Measurements from ENCODE around the gene ABCD1. TPM values are rescaled to one million over a fixed set of nuclear protein-coding genes. Genes with fewer than 3 reads are reported as not detected.

ABCD1 gene
- total RNA-seq, 1 donor from 2014 or later: 19.7 TPM

GRCh38 chrX:153709726-153710674 is 14.7 kb upstream of the ABCD1 start:
- Mint-ChIP-seq H3K9me3 (ENCODE audit: unreplicated experiment) (no peaks in the 10 kb centered on the region), H3K36me3 (ENCODE audit: unreplicated experiment) (peaks cover 8% of the 10 kb centered on the region), H3K27ac (ENCODE audit: unreplicated experiment) (no peak overlapping the region), H3K27me3 (ENCODE audit: unreplicated experiment) (no peaks in the 10 kb centered on the region), H3K4me3 (ENCODE audit: unreplicated experiment) (no peak overlapping the region), H3K4me1 (ENCODE audit: unreplicated experiment) (peaks cover 7% of the 10 kb centered on the region)
- TF ChIP-seq CTCF (IDR thresholded peaks at IDR 0.05): no peak
- no peak for DNase-seq (ENCODE audit: extremely low spot score, unreplicated experiment)

- Mint-ChIP-seq H3K27me3 (ENCODE audit: unreplicated experiment) (no peaks in the 10 kb centered on the region), H3K36me3 (ENCODE audit: unreplicated experiment) (peaks cover 19% of the 10 kb centered on the region), H3K27ac (ENCODE audit: unreplicated experiment) (no peak overlapping the region), H3K9me3 (ENCODE audit: unreplicated experiment) (no peaks in the 10 kb centered on the region), H3K4me1 (ENCODE audit: unreplicated experiment) (no peaks in the 10 kb centered on the region), H3K4me3 (ENCODE audit: unreplicated experiment) (no peak overlapping the region)
- no peak for DNase-seq (ENCODE audit: extremely low spot score, unreplicated experiment)
- TF ChIP-seq CTCF (IDR thresholded peaks at IDR 0.05): no peak
These were observed 10.4 kb upstream of the ABCD1 start for GRCh38 chrX:153714256-153714655.

- no peak for DNase-seq (ENCODE audit: extremely low spot score, unreplicated experiment)
- TF ChIP-seq CTCF (IDR thresholded peaks at IDR 0.05): no peak
- H3K4me1 Mint-ChIP-seq (ENCODE audit: unreplicated experiment): peaks cover 6% of the 10 kb centered on the region
- H3K27me3 Mint-ChIP-seq (ENCODE audit: unreplicated experiment): no peaks in the 10 kb centered on the region
- peaks cover 23% of the 10 kb centered on the region for H3K36me3 Mint-ChIP-seq (ENCODE audit: unreplicated experiment)
- H3K27ac Mint-ChIP-seq (ENCODE audit: unreplicated experiment): no peak overlapping the region
- H3K9me3 Mint-ChIP-seq (ENCODE audit: unreplicated experiment): peaks cover 5% of the 10 kb centered on the region
- no peak overlapping the region for H3K4me3 Mint-ChIP-seq (ENCODE audit: unreplicated experiment)
These were observed 7.2 kb upstream of the ABCD1 start for GRCh38 chrX:153717445-153717844.

GRCh38 chrX:153719238-153719637 is 5.4 kb upstream of the ABCD1 start:
- no peak for DNase-seq (ENCODE audit: extremely low spot score, unreplicated experiment)
- no peak for TF ChIP-seq CTCF (IDR thresholded peaks at IDR 0.05)
- Mint-ChIP-seq H3K36me3 (ENCODE audit: unreplicated experiment) (peaks cover 21% of the 10 kb centered on the region), H3K4me3 (ENCODE audit: unreplicated experiment) (no peak overlapping the region), H3K9me3 (ENCODE audit: unreplicated experiment) (peaks cover 5% of the 10 kb centered on the region), H3K4me1 (ENCODE audit: unreplicated experiment) (peaks cover 12% of the 10 kb centered on the region), H3K27me3 (ENCODE audit: unreplicated experiment) (no peaks in the 10 kb centered on the region), H3K27ac (ENCODE audit: unreplicated experiment) (no peak overlapping the region)

- DNase-seq (ENCODE audit: extremely low spot score, unreplicated experiment): no peak
- H3K36me3 Mint-ChIP-seq (ENCODE audit: unreplicated experiment): peaks cover 20% of the 10 kb centered on the region
- H3K4me1 Mint-ChIP-seq (ENCODE audit: unreplicated experiment): peaks cover 12% of the 10 kb centered on the region
- peaks cover 5% of the 10 kb centered on the region for H3K9me3 Mint-ChIP-seq (ENCODE audit: unreplicated experiment)
- no peaks in the 10 kb centered on the region for H3K27me3 Mint-ChIP-seq (ENCODE audit: unreplicated experiment)
- no peak for TF ChIP-seq CTCF (IDR thresholded peaks at IDR 0.05)
- no peak overlapping the region for H3K27ac Mint-ChIP-seq (ENCODE audit: unreplicated experiment)
- H3K4me3 Mint-ChIP-seq (ENCODE audit: unreplicated experiment): no peak overlapping the region
These were observed 5.0 kb upstream of the ABCD1 start for GRCh38 chrX:153719701-153720100.

Data from osteocyte (in vitro differentiated cells).